K562 (cell line): ENCODE data around the gene WDPCP. TPM values are rescaled to one million over a fixed set of nuclear protein-coding genes. Genes with fewer than 3 reads are reported as not detected.

ENCODE experiments used
- ATAC-seq: fragments of 200-7000 bp; cut with Tn5 transposase; 3 replicates; pipeline ENCODE4 v1.9.1; 2020; ENCODE audit warnings: moderate library complexity
- BruUV-seq: library from RNA; stranded (reverse); fragments of 400-500 nt; replicated peaks from 2 replicates; lab custom pipeline; 2021; lab: Mats Ljungman, UMichigan
- CTCF ChIA-PET: fragments of 300-600 bp; formaldehyde crosslinking; extraction: SDS; loops from one replicate; lab custom pipeline; 2021; ENCODE audit warnings: low intra/inter-chr PET ratio; lab: Yijun Ruan, JAX
- POLR2A ChIA-PET: fragments of 300-600, 350-650 bp; sonication (Branson Sonifier 250); formaldehyde crosslinking; extraction: SDS; loops from one replicate; lab custom pipeline; 2021; ENCODE audit warnings: antibody characterized with exemption, inconsistent platforms; lab: Yijun Ruan, JAX
- DNase-seq, 4 experiments: peaks; one replicate each; pipeline versions ENCODE4 v3.0.0 to v3.0.0-alpha.2; 2011 to 2018; ENCODE audit warnings: low spot score in 3 of 4, mixed read lengths in 3 of 4; ENCODE audit errors: extremely low read depth in 1 of 4
- FAIRE-seq: peaks from 2 replicates; lab custom pipeline; 2011; peaks lifted over from hg19 to GRCh38; lab: Jason Lieb, UNC
- H2AFZ ChIP-seq: 2 replicates; pipeline ENCODE4 v1.6.0; 2011; ENCODE audit warnings: low read depth, low read length, control low read depth, inconsistent platforms
- H3K27ac ChIP-seq: fragments of 200-600 bp; 3 replicates; pipeline ENCODE4 v1.8.0; 2011; ENCODE audit warnings: low read depth, mild to moderate bottlenecking, control low read depth, inconsistent platforms, low read length, moderate library complexity, mixed read lengths; ENCODE audit errors: extremely low read depth
- H3K27me3 ChIP-seq, 2 experiments: fragments of 300-600 bp in 1 of 2; 2 replicates in 1 of 2; 3 replicates in 1 of 2; pipeline versions ENCODE4 v1.6.0 to v1.8.0; 2011; ENCODE audit warnings: inconsistent platforms in 2 of 2, low read length in 2 of 2, mild to moderate bottlenecking in 1 of 2, mixed read lengths in 1 of 2, moderate library complexity in 1 of 2; ENCODE audit not compliant: control insufficient read depth in 2 of 2, insufficient read depth in 2 of 2
- H3K36me3 ChIP-seq: fragments of 300-600 bp; 3 replicates; pipeline ENCODE4 v1.8.0; 2011; ENCODE audit warnings: mild to moderate bottlenecking, low read length, inconsistent platforms; ENCODE audit not compliant: control insufficient read depth, insufficient read depth
- H3K4me1 ChIP-seq, 2 experiments: fragments of 200-600 bp in 1 of 2; replicated peaks in 1 of 2; 2 replicates in 1 of 2; 3 replicates in 1 of 2; pipeline versions ENCODE4 v1.5.1 to v1.8.0; 2011; ENCODE audit warnings: inconsistent platforms in 2 of 2, low read length in 2 of 2, mild to moderate bottlenecking in 1 of 2, mixed read lengths in 1 of 2, moderate library complexity in 1 of 2; ENCODE audit not compliant: control insufficient read depth in 2 of 2, insufficient read depth in 2 of 2
- H3K4me2 ChIP-seq: 2 replicates; pipeline ENCODE4 v1.6.1; 2011; ENCODE audit warnings: low read length, control low read depth, inconsistent platforms, mixed read lengths; ENCODE audit not compliant: insufficient read depth
- H3K4me3 ChIP-seq: fragments of 200-600 bp; sonication (generic), shearing (Covaris generic); 2 replicates; pipeline ENCODE4 v1.5.1; 2016; ENCODE audit warnings: control low read depth, inconsistent platforms
- H3K79me2 ChIP-seq: fragments of 200-600 bp; 3 replicates; pipeline ENCODE4 v1.8.0; 2011; ENCODE audit warnings: low read length, inconsistent platforms; ENCODE audit not compliant: control insufficient read depth, insufficient read depth
- H3K9ac ChIP-seq, 2 experiments: 2 replicates each; pipeline versions ENCODE4 v1.6.0 to v1.6.1; 2011; ENCODE audit warnings: low read depth in 2 of 2, low read length in 2 of 2, control low read depth in 1 of 2, inconsistent platforms in 1 of 2, mild to moderate bottlenecking in 1 of 2, mixed read lengths in 1 of 2; ENCODE audit not compliant: insufficient read depth in 1 of 2
- H3K9me1 ChIP-seq: one replicate; pipeline ENCODE4 v1.6.0; 2011; ENCODE audit warnings: inconsistent platforms, mild to moderate bottlenecking, low read length, moderate library complexity; ENCODE audit not compliant: control insufficient read depth, insufficient read depth
- H3K9me3 ChIP-seq: replicated peaks from 2 replicates; pipeline ENCODE4 v1.5.1; 2011; ENCODE audit warnings: low read depth, low read length, inconsistent platforms; ENCODE audit not compliant: control insufficient read depth, insufficient read depth
- H4K20me1 ChIP-seq: replicated peaks from 2 replicates; pipeline ENCODE4 v1.6.1; 2011; ENCODE audit warnings: low read length, inconsistent platforms, mixed read lengths; ENCODE audit not compliant: control insufficient read depth, insufficient read depth
- CHD2 ChIP-seq: IDR thresholded peaks from 2 replicates; pipeline ENCODE4 v1.6.1; 2011; ENCODE audit warnings: low read depth, low read length
- FOXJ3 ChIP-seq: sonication (generic); formaldehyde crosslinking; IDR thresholded peaks from 2 replicates; pipeline ENCODE4 v1.4.0; 2020; ENCODE audit warnings: mild to moderate bottlenecking, missing genetic modification reagents
- MCM3 ChIP-seq: fragments of 450-650 bp; IDR thresholded peaks from 2 replicates; pipeline ENCODE4 v1.6.1; 2016
- PML ChIP-seq: IDR thresholded peaks from 2 replicates; pipeline ENCODE4 v1.6.1; 2012; ENCODE audit warnings: low read length, inconsistent platforms
- TCFL5 ChIP-seq: fragments of 250-450 bp; sonication (Bioruptor Pico); conservative IDR thresholded peaks from 2 replicates; pipeline ENCODE4 v1.6.1; 2021; ENCODE audit warnings: mild to moderate bottlenecking, moderate library complexity, matching md5 sums
- TOE1 ChIP-seq, 2 experiments: fragments of 450-650 bp in 1 of 2; sonication (generic) in 1 of 2; formaldehyde crosslinking in 1 of 2; IDR thresholded peaks; 2 replicates each; pipeline versions ENCODE4 v1.7.1 to v1.8.0; 2016 to 2022; ENCODE audit warnings: borderline replicate concordance in 2 of 2, mild to moderate bottlenecking in 2 of 2, antibody characterized with exemption in 1 of 2, inconsistent platforms in 1 of 2, low read depth in 1 of 2, missing genetic modification reagents in 1 of 2, moderate library complexity in 1 of 2
- WHSC1 ChIP-seq: IDR thresholded peaks from one replicate; pipeline ENCODE4 v1.6.1; 2012; ENCODE audit warnings: low read length, control low read depth, inconsistent platforms
- XRCC5 ChIP-seq: fragments of 200-400 bp; formaldehyde crosslinking; IDR thresholded peaks from 2 replicates; pipeline ENCODE4 v1.6.1; 2017; ENCODE audit warnings: low read depth, mild to moderate bottlenecking, low read length
- ZBTB17 ChIP-seq: fragments of 450-650 bp; formaldehyde crosslinking; IDR thresholded peaks from 2 replicates; pipeline ENCODE4 v1.4.0; 2020; ENCODE audit warnings: mild to moderate bottlenecking
- ZNF41 ChIP-seq: fragments of 250-450 bp; sonication (Bioruptor Pico); conservative IDR thresholded peaks from 2 replicates; pipeline ENCODE4 v1.4.0; 2020; ENCODE audit warnings: mild to moderate bottlenecking
- in situ Hi-C: fragments of 300-500 bp; cut with MboI; formaldehyde crosslinking; loops from 4 replicates; pipeline ENCODE4 v1.15.0; 2018; ENCODE audit warnings: inconsistent platforms, mixed read lengths
- intact Hi-C: fragments of 100-400 bp; cut with micrococcal nuclease; formaldehyde crosslinking; loops from 2 replicates; pipeline ENCODE4 v1.14.2; 2022
- polyA plus RNA-seq, 8 experiments: library from polyadenylated mRNA; depleted of rRNA in 4 of 8; stranded (reverse) in 5 of 8; unstranded in 3 of 8; fragments of >200 nt; fragmentation: Nextera tagmentation in 2 of 8; fragmentation: Illumina TruSeq in 1 of 8; extraction: Ambion mirVana in 2 of 8; extraction: Trizol in 1 of 8; gene quantifications; 2 replicates each; pipeline versions ENCODE4 v1.2.1 to v1.2.3, GENCODE V29; 2011 to 2014; ENCODE audit warnings: inconsistent platforms in 1 of 8, missing spikeins in 1 of 8
- total RNA-seq, 7 experiments: library from RNA; depleted of rRNA in 6 of 7; stranded (reverse); fragments of >200 nt in 6 of 7; fragmentation: Illumina TruSeq in 2 of 7; extraction: Trizol in 2 of 7; gene quantifications; 2 replicates each; pipeline versions ENCODE4 v1.2.1 to v1.2.3, GENCODE V29; 2011 to 2021; ENCODE audit warnings: low replicate concordance in 1 of 7

WDPCP gene
- total and polyA plus RNA-seq, 9 of the 15 experiments (the other 6 are each of a cell fraction or from before 2014, with no cell fraction given) = 1.4 to 6.4 (median 5.5) TPM

DNA sequence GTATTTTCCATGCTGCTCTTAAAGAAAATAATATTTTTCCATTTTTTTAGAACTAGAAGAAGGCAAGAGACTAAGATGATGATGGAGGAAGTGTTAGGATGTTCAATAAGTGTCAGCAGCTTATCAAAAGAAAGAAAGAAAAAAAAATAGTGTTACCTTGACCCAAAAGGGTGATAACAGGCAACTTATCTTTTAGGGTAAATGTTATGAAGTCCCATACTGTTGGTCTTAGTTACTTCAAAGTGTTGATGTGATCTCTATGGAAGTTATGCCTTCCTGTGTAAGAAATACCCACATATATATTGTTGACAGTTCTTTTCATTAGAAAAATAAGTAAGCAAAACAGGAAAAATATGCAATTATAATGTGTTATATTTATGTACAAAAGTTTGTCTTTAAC is 394.1 kb downstream of the WDPCP start:
- Histone ChIP-seq H3K4me3 (no peak overlapping the region), H3K27me3 (no peaks in the 10 kb centered on the region), H3K79me2 (no peaks in the 10 kb centered on the region), H4K20me1 (no peaks in the 10 kb centered on the region), H3K36me3 (no peaks in the 10 kb centered on the region), H2AFZ (no peak overlapping the region), H3K4me2 (no peak overlapping the region), H3K9ac (no peak overlapping the region), H3K4me1 (no peaks in the 10 kb centered on the region), H3K9me3 (no peaks in the 10 kb centered on the region), H3K27ac (no peak overlapping the region), H3K9me1 (no peaks in the 10 kb centered on the region)
- no TSS peak for BruUV-seq
- ATAC-seq (no peak), DNase-seq (no peak), FAIRE-seq (no peak)
- in situ Hi-C loops = loop anchor here (25.0 kb wide), 1 partner anchor 257 kb away; no protein-coding TSS in a partner anchor
- intact Hi-C loops = no loop called here
- no peak for TF ChIP-seq PML
- no peak for TF ChIP-seq FOXJ3 (CRISPR knock-in tag)
- TF ChIP-seq CHD2 = no peak
- no peak for TF ChIP-seq MCM3
- TF ChIP-seq WHSC1 = no peak
- TF ChIP-seq TCFL5 (CRISPR knock-in tag) = no peak
- TF ChIP-seq ZNF41 = no peak
- TF ChIP-seq TOE1 (IDR thresholded peaks at IDR 0.05; ENCODE audit: borderline replicate concordance) = no peak
- TF ChIP-seq TOE1 (CRISPR knock-in tag; IDR thresholded peaks at IDR 0.05; ENCODE audit: borderline replicate concordance, low read depth) = no peak
- TF ChIP-seq XRCC5 = no peak
- no peak for TF ChIP-seq ZBTB17 (CRISPR knock-in tag)
- ChIA-PET POLR2A (no interaction called here), CTCF (no interaction called here)
